Stimulated activated CD8-positive, alpha-beta memory T cell treated with anti-CD3 and anti-CD28 coated beads, Interleukin-7, amount 100 ng/mL, for 48 hours (primary cell): Measurements from ENCODE around the gene LAGE3.
A peak's percentile ranks its signal among the peaks of the same experiment; 100 is the strongest.
"Not testable (repeated sequence)": the region's sequence is repeated elsewhere in the genome, so short reads cannot be mapped to it uniquely, and the experiment has no call there.

Source experiments
- DNase-seq, 2 donors: peaks; one replicate each; pipeline ENCODE4 v3.0.0-alpha.2; 2020; ENCODE audit warnings: low read depth in 1 of 2; ENCODE audit errors: extremely low read depth in 1 of 2

The LAGE3 gene

GRCh38 chrX:154502989-154503388 lies 23.9 kb upstream of the LAGE3 start:
- DNase-seq: no peak

- DNase-seq: no peak
Measured at GRCh38 chrX:154502098-154502497, 23.0 kb upstream of the LAGE3 start.

GRCh38 chrX:154501423-154501822 lies 22.3 kb upstream of the LAGE3 start:
- DNase-seq: not testable (repeated sequence)

- DNase-seq: not testable (repeated sequence)
Measured at GRCh38 chrX:154496591-154497137, 17.6 kb upstream of the LAGE3 start.

- DNase-seq: no peak
Measured at GRCh38 chrX:154495472-154495922, 16.4 kb upstream of the LAGE3 start.

- DNase-seq: no peak
Measured at GRCh38 chrX:154494715-154495114, 15.6 kb upstream of the LAGE3 start.

- DNase-seq: peak; percentile 83 to 84
Measured at GRCh38 chrX:154490414-154491083, 11.5 kb upstream of the LAGE3 start, which contains the start of gene SLC10A3. SLC10A3 (minus strand) TSS chrX:154490629; CDS start chrX:154488940, 1,689 bp downstream.

GRCh38 chrX:154490021-154490413 lies 10.9 kb upstream of the LAGE3 start:
- no peak for DNase-seq

- no peak for DNase-seq
Measured at GRCh38 chrX:154489182-154489581, 10.1 kb upstream of the LAGE3 start.

- no peak for DNase-seq
Measured at GRCh38 chrX:154488336-154489075, 9.4 kb upstream of the LAGE3 start.

- DNase-seq: no peak
Measured at GRCh38 chrX:154487518-154488290, 8.6 kb upstream of the LAGE3 start.

- peak; percentile 33 to 39 for DNase-seq
Measured at GRCh38 chrX:154486396-154487207, 7.5 kb upstream of the LAGE3 start, which contains the start of gene UBL4A. UBL4A (minus strand) TSS chrX:154486615; CDS start chrX:154486584, 31 bp downstream.

GRCh38 chrX:154486052-154486395 lies 6.9 kb upstream of the LAGE3 start:
- DNase-seq: no peak

GRCh38 chrX:154485150-154486051 lies 6.3 kb upstream of the LAGE3 start:
- no peak for DNase-seq

- DNase-seq: no peak
Measured at GRCh38 chrX:154484255-154485149, 5.4 kb upstream of the LAGE3 start.

GRCh38 chrX:154483325-154483724 lies 4.2 kb upstream of the LAGE3 start:
- DNase-seq: no peak

GRCh38 chrX:154482786-154483185 lies 3.7 kb upstream of the LAGE3 start:
- no peak for DNase-seq

GRCh38 chrX:154481911-154482601 lies 3.0 kb upstream of the LAGE3 start:
- DNase-seq: no peak
